Natural killer cell treated with Interleukin-12 subunit alpha and Interleukin-12 subunit beta and Interleukin-15 and Interleukin-18, amount 100 ng/mL, for 72 hours (primary cell): ENCODE data around the gene ZNF592. TPM values are rescaled to one million over a fixed set of nuclear protein-coding genes. Genes with fewer than 3 reads are reported as not detected.

ENCODE experiments used
- ATAC-seq, 2 donors: fragments of 150-1000 bp; cut with Tn5 transposase in 1 of 2; sonication (Bioruptor Pico), chemical (Tn5 transposase) in 1 of 2; 2 replicates each; pipeline ENCODE4 v1.10.0; 2021
- DNase-seq: peaks from one replicate; pipeline ENCODE4 v3.0.0; 2022; ENCODE audit warnings: low spot score
- H3K27ac Mint-ChIP-seq, 2 donors: 1 replicate in 1 of 2; 2 replicates in 1 of 2; pipeline ENCODE4 v1.8.0; 2022; ENCODE audit warnings: mixed read lengths in 2 of 2, mild to moderate bottlenecking in 1 of 2, moderate library complexity in 1 of 2
- H3K27me3 Mint-ChIP-seq, 2 donors: 1 replicate in 1 of 2; 2 replicates in 1 of 2; pipeline ENCODE4 v1.8.0; 2022; ENCODE audit warnings: mixed read lengths in 2 of 2
- H3K36me3 Mint-ChIP-seq: one replicate; pipeline ENCODE4 v1.8.0; 2022; ENCODE audit warnings: mixed read lengths
- H3K4me1 Mint-ChIP-seq, 2 donors: 1 replicate in 1 of 2; 2 replicates in 1 of 2; pipeline ENCODE4 v1.8.0; 2022; ENCODE audit warnings: low read depth in 2 of 2, mixed read lengths in 2 of 2, mild to moderate bottlenecking in 1 of 2
- H3K4me3 Mint-ChIP-seq: one replicate; pipeline ENCODE4 v1.8.0; 2022; ENCODE audit warnings: mixed read lengths
- H3K9me3 Mint-ChIP-seq: 2 replicates; pipeline ENCODE4 v1.8.0; 2022; ENCODE audit warnings: mixed read lengths
- total RNA-seq, 2 donors: library from RNA; stranded (reverse); gene quantifications; one replicate each; pipeline ENCODE4 v1.2.3, GENCODE V29; 2022

Gene ZNF592
- total RNA-seq, 2 donors from 2014 or later, result 23.7 to 41.3 TPM

- H3K27me3 Mint-ChIP-seq, result no peaks in the 10 kb centered on the region
- no peak for ATAC-seq
- DNase-seq, result no peak
- H3K27ac Mint-ChIP-seq, result no peak overlapping the region
- H3K9me3 Mint-ChIP-seq, result no peaks in the 10 kb centered on the region
- peaks cover 18% of the 10 kb centered on the region for H3K36me3 Mint-ChIP-seq
- no peak overlapping the region for H3K4me3 Mint-ChIP-seq
- peaks cover 5 to 14% of the 10 kb centered on the region in 2 donors for H3K4me1 Mint-ChIP-seq
These were observed 46.8 kb downstream of the ZNF592 start for GRCh38 chr15:84795186-84795585.

DNA sequence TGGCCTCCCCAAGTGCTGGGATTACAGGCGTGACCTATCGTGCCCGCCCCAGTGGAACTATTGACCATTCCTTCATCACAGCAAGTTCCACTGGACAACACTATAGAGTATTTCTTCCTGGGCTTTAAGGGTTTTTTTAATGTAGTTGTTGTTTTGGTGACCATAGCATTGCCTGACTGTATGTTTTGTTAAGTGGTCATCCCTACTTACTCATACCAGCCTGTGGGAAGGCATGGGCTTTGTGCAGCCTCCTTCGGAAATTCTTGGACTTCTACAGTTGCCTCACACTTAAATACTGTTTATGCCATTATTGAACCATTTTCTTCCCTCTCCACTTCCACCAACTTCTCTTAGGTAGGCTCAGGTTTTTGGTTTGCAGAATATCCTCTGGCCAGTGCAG lies 48.8 kb downstream of the ZNF592 start:
- Mint-ChIP-seq H3K4me3 (no peak overlapping the region), H3K9me3 (no peaks in the 10 kb centered on the region), H3K27ac (peak overlapping the region in 1 of 2 donors; percentile 29), H3K4me1 (peaks cover 0 to 6% of the 10 kb centered on the region in 2 donors), H3K36me3 (peaks cover 4% of the 10 kb centered on the region), H3K27me3 (no peaks in the 10 kb centered on the region)
- no peak for DNase-seq
- ATAC-seq, result no peak

- peak in 1 of 2 donors; percentile 13 for ATAC-seq
- Mint-ChIP-seq H3K4me3 (no peak overlapping the region), H3K27ac (peak overlapping the region in 1 of 2 donors; percentile 29), H3K9me3 (no peaks in the 10 kb centered on the region), H3K4me1 (peaks cover 0 to 6% of the 10 kb centered on the region in 2 donors), H3K27me3 (no peaks in the 10 kb centered on the region), H3K36me3 (peaks cover 4% of the 10 kb centered on the region)
- no peak for DNase-seq
These were observed 49.4 kb downstream of the ZNF592 start for GRCh38 chr15:84797801-84798200.

- Mint-ChIP-seq H3K4me3 (no peak overlapping the region), H3K4me1 (peaks cover 0 to 5% of the 10 kb centered on the region in 2 donors), H3K27me3 (no peaks in the 10 kb centered on the region), H3K9me3 (no peaks in the 10 kb centered on the region), H3K36me3 (peaks cover 4% of the 10 kb centered on the region), H3K27ac (no peak overlapping the region)
- no peak for DNase-seq
- no peak for ATAC-seq
These were observed 50.1 kb downstream of the ZNF592 start for GRCh38 chr15:84798436-84798946.

DNA sequence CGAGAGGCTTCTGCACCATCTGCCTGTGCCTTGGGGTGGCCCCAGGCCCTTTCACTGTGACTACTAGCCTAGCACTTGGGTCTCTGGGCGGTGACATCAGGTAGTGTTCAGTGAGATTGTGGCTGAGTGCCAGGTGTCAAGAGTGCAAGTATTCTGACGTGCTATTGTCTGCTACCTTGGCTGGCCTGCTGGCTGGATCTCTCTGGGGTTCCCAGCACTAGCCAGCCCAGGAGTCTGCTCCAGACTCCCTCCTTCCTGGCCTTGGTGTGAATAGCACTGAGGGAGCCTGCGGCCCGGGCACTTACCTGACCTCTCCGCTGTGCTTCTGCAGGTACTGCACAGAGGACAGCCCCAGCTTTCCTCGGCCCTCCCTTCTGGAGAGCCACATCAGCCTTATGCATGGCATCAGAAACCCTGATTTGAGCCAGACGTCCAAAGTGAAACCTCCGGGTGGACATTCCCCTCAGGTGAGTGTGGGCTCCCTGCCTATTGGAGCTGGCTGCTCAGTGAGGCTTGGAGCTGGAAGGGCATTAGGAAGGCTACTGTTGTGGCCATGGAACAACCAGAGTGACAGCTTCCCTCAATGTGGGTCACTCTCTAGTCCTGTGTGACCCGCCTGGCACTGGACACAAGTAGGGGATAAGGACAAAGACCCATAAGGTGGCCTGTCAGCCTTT lies 51.3 kb downstream of the ZNF592 start:
- ATAC-seq (no peak), DNase-seq (no peak)
- Mint-ChIP-seq H3K27me3 (no peaks in the 10 kb centered on the region), H3K4me3 (no peak overlapping the region), H3K9me3 (no peaks in the 10 kb centered on the region), H3K4me1 (peaks cover 0 to 3% of the 10 kb centered on the region in 2 donors), H3K27ac (no peak overlapping the region), H3K36me3 (no peaks in the 10 kb centered on the region)

DNA sequence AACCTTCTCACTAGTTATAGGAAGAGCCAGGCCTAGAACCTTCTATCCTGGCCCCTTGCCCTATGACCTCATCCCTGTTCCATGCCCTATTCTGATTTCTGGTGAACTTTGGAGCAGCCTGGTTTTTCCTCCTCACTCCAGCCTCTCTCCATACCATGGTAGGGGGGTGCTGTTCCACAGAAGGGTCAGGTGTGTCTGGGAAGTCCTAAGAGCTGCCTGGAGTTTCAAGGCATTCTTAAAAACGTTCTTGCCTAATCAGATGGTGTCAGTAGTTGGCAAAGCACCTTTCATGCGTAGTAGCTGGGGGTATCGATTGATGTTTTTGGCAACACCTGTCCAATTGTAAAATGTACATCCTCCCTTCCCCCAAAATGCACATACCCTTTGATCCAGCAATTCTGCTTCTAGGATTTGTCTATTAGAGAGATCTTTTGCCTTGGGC lies 52.0 kb downstream of the ZNF592 start:
- no peak for DNase-seq
- Mint-ChIP-seq H3K4me3 (no peak overlapping the region), H3K9me3 (no peaks in the 10 kb centered on the region), H3K27me3 (no peaks in the 10 kb centered on the region), H3K36me3 (no peaks in the 10 kb centered on the region), H3K27ac (no peak overlapping the region), H3K4me1 (peaks cover 3% of the 10 kb centered on the region in 2 donors)
- ATAC-seq, result no peak

GRCh38 chr15:84804005-84804900 lies 55.9 kb downstream of the ZNF592 start:
- DNase-seq, result no peak
- no peak for ATAC-seq
- no peaks in the 10 kb centered on the region for H3K36me3 Mint-ChIP-seq

GRCh38 chr15:84805221-84805620 lies 56.8 kb downstream of the ZNF592 start:
- Mint-ChIP-seq H3K36me3 (no peaks in the 10 kb centered on the region), H3K9me3 (no peaks in the 10 kb centered on the region), H3K4me1 (peaks cover 3 to 4% of the 10 kb centered on the region in 2 donors), H3K27ac (peak overlapping the region in 1 of 2 donors; percentile 31), H3K4me3 (no peak overlapping the region), H3K27me3 (no peaks in the 10 kb centered on the region)
- ATAC-seq (no peak), DNase-seq (no peak)

More at GRCh38 chr15:84804005-84804900, 55.9 kb downstream of the ZNF592 start:
- Mint-ChIP-seq H3K27me3 (no peaks in the 10 kb centered on the region), H3K4me1 (peaks cover 3 to 4% of the 10 kb centered on the region in 2 donors), H3K4me3 (no peak overlapping the region), H3K27ac (peak overlapping the region in 1 of 2 donors; percentile 72), H3K9me3 (no peaks in the 10 kb centered on the region)

DNA sequence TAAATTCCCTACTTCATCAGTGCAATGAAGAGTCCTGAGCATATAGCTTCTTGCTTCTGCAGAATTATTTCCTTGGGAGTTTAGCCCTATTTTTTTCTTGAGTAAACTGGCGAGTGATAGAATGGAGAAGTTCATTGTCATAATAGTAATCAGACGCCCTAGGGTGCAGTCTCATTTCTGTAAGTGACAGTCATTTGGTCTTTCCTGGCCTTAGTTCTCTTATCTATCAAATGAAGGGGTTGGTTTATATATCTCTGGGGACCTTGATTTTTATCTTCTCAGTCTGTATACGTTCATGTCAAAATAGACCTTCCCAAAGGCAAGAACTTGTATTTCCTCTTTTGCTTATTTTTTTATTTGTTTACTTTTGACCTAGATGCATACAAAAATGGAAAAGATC lies 58.8 kb downstream of the ZNF592 start:
- Mint-ChIP-seq H3K27ac (peak overlapping the region in 1 of 2 donors; percentile 14), H3K27me3 (no peaks in the 10 kb centered on the region)
- ATAC-seq, result peak in 1 of 2 donors; percentile 51

DNA sequence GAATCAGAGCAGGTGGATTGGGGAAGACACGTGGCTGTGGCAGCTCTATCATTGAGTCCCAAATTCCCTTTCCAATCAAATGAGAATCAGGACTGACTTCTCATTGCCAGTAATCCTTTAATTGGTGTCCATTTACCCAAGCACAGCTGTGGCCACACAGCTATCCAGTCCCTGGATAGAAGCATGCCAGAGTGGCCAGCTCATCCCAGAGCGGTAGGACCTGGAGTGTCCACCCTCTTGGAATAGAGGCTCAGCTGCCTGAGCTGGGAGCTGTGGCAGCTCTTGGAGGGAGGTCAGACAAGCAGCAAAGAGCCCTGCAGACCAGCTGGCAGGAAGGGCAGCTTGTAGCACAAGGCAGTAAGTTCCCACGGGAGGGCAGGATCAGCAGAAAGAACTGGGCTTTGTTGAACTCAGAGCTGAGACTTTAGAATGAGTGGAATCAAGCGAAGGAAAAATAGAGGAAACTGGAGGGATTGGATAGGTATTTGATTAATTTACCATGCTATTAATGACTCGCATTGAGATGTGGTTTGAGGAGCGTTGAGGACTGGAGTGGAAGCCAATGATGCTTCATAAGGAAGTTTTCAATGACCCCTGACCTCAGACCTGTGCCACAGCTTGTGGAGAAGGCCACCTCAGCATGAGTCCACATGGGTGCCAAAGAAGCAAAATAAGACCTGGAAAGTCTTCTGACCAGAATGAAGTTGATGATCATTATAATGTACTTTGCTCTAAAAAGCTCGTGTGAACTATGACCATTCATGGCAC lies 61.9 kb downstream of the ZNF592 start:
- DNase-seq (no peak), ATAC-seq (no peak)
- no peak overlapping the region for H3K27ac Mint-ChIP-seq
- peaks cover 0 to 1% of the 10 kb centered on the region in 2 donors for H3K27me3 Mint-ChIP-seq
- H3K4me1 Mint-ChIP-seq, result peaks cover 0 to 4% of the 10 kb centered on the region in 2 donors
- H3K36me3 Mint-ChIP-seq, result no peaks in the 10 kb centered on the region
- H3K9me3 Mint-ChIP-seq, result no peaks in the 10 kb centered on the region
- no peak overlapping the region for H3K4me3 Mint-ChIP-seq

More for the DNA sequence above, 58.8 kb downstream of the ZNF592 start:
- DNase-seq, result no peak
- Mint-ChIP-seq H3K4me1 (peaks cover 3 to 4% of the 10 kb centered on the region in 2 donors), H3K4me3 (no peak overlapping the region), H3K9me3 (no peaks in the 10 kb centered on the region), H3K36me3 (no peaks in the 10 kb centered on the region)

- DNase-seq (no peak), ATAC-seq (peak in 1 of 2 donors; percentile 28)
- H3K4me1 Mint-ChIP-seq, result peaks cover 0 to 4% of the 10 kb centered on the region in 2 donors
These were observed 62.8 kb downstream of the ZNF592 start for GRCh38 chr15:84811151-84811550.

GRCh38 chr15:84811828-84812227 lies 63.4 kb downstream of the ZNF592 start:
- H3K27me3 Mint-ChIP-seq, result peaks cover 10 to 14% of the 10 kb centered on the region in 2 donors
- no peaks in the 10 kb centered on the region for H3K36me3 Mint-ChIP-seq
- no peaks in the 10 kb centered on the region for H3K9me3 Mint-ChIP-seq
- no peak overlapping the region for H3K4me3 Mint-ChIP-seq
- no peak for ATAC-seq
- H3K27ac Mint-ChIP-seq, result no peak overlapping the region
- DNase-seq, result no peak
- H3K4me1 Mint-ChIP-seq, result peaks cover 4 to 7% of the 10 kb centered on the region in 2 donors

More at GRCh38 chr15:84811151-84811550, 62.8 kb downstream of the ZNF592 start:
- Mint-ChIP-seq H3K27me3 (peaks cover 6 to 8% of the 10 kb centered on the region in 2 donors), H3K27ac (no peak overlapping the region), H3K36me3 (no peaks in the 10 kb centered on the region), H3K4me3 (no peak overlapping the region), H3K9me3 (no peaks in the 10 kb centered on the region)

DNA sequence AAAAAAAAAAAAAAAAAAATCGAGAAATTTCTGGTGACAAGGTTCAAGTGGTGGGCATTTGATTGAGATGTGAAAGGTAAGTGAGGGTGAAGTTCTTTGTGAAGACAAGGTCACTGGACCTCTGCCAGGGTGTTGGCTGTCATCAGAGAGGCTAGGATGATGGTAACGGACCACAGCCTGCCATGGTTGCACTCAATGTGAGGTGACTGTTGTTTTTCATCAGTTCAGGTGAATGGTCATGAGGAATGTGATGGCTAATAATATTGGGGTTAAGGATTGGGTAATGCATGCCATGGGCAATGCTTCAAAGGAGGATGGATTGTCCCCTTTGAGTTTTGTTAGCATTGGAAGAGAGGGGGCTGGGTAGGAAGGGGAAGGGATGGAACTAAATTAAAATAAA lies 64.5 kb downstream of the ZNF592 start:
- H3K36me3 Mint-ChIP-seq, result no peaks in the 10 kb centered on the region
- peaks cover 10 to 14% of the 10 kb centered on the region in 2 donors for H3K27me3 Mint-ChIP-seq
- DNase-seq, result no peak
- H3K27ac Mint-ChIP-seq, result no peak overlapping the region
- H3K4me3 Mint-ChIP-seq, result no peak overlapping the region
- peaks cover 3 to 4% of the 10 kb centered on the region in 2 donors for H3K4me1 Mint-ChIP-seq
- no peak for ATAC-seq
- H3K9me3 Mint-ChIP-seq, result no peaks in the 10 kb centered on the region
